HL-60 (cell line): ENCODE data around the gene GUCD1.
A peak's percentile ranks its signal among the peaks of the same experiment; 100 is the strongest.

ENCODE experiments used
- DNase-seq, 2 experiments: peaks; one replicate each; pipeline ENCODE4 v3.0.0-alpha.2; 2010 to 2020; ENCODE audit warnings: low read depth in 1 of 2, low spot score in 1 of 2
- H3K27ac ChIP-seq: fragments of 250-450 bp; sonication (Bioruptor Pico); replicated peaks from 2 replicates; pipeline ENCODE4 v1.5.1; 2020; ENCODE audit warnings: mild to moderate bottlenecking, moderate library complexity
- H3K27me3 ChIP-seq: fragments of 250-450 bp; sonication (Bioruptor Pico); 2 replicates; pipeline ENCODE4 v1.5.1; 2021; ENCODE audit warnings: mild to moderate bottlenecking, moderate library complexity; ENCODE audit not compliant: insufficient read depth, poor library complexity, severe bottlenecking
- H3K4me3 ChIP-seq: replicated peaks from 2 replicates; pipeline ENCODE4 v1.5.1; 2011; ENCODE audit warnings: mild to moderate bottlenecking, control low read depth, low read length; ENCODE audit not compliant: insufficient read depth
- GABPA ChIP-seq: IDR thresholded peaks from 2 replicates; pipeline ENCODE4 v1.6.1; 2012; ENCODE audit warnings: low read depth
- POLR2AphosphoS5 ChIP-seq: IDR thresholded peaks from 2 replicates; pipeline ENCODE4 v1.6.1; 2012; ENCODE audit warnings: low read depth
- SPI1 ChIP-seq: IDR thresholded peaks from 2 replicates; pipeline ENCODE4 v1.6.1; 2012; ENCODE audit warnings: low read depth, mild to moderate bottlenecking, borderline replicate concordance
- TF ChIP-seq, protein P1 (sequence below): IDR thresholded peaks from 2 replicates; pipeline ENCODE4 v1.6.1; 2012; ENCODE audit warnings: low read depth; ENCODE audit not compliant: insufficient replicate concordance
- TF ChIP-seq, protein P2 (sequence below): IDR thresholded peaks from one replicate; pipeline ENCODE4 v1.5.1; 2011; ENCODE audit warnings: low read length, control low read depth, inconsistent platforms; ENCODE audit not compliant: insufficient read depth

GUCD1 gene

DNA sequence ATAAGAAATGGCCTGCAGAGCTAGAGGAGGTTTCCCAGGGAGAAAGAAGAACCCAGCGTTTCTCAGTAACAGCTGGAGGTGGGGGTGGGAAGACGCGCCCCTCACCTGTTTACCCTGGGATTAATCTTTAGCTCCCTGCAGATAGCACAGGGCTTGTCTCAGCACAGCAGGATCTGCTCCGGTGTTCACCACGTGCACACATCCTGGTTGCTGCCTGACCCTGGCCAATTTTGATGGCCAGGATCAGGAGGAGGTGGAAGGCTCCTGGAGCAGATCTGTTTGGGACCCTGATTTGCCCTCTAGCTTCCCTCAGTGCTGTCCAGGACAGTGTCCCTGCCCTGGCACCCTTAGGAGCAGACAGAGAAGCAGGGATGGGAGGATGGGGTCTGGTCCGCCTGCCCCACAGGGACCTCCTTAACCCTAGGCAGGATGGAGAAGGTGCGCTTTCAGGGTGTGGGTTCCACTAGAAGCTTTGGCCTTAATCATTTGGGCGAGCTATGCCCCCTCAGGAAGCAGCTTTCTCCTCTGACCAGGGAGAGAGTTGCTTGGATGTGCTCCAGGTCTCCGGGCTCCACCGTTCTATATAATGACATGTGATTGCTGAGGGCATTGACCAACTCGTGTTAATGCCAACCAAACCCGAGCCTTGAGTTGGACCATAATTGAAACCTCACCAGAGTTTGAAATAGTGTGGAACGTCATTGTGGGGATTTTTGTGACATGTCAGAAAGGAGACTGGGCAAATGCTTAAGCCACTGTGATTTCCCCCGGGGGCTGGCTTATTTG lies 40.5 kb downstream of the GUCD1 start:
- no peak overlapping the region for H3K27ac ChIP-seq
- no peak for DNase-seq
- H3K27me3 ChIP-seq: no peaks in the 10 kb centered on the region

DNA sequence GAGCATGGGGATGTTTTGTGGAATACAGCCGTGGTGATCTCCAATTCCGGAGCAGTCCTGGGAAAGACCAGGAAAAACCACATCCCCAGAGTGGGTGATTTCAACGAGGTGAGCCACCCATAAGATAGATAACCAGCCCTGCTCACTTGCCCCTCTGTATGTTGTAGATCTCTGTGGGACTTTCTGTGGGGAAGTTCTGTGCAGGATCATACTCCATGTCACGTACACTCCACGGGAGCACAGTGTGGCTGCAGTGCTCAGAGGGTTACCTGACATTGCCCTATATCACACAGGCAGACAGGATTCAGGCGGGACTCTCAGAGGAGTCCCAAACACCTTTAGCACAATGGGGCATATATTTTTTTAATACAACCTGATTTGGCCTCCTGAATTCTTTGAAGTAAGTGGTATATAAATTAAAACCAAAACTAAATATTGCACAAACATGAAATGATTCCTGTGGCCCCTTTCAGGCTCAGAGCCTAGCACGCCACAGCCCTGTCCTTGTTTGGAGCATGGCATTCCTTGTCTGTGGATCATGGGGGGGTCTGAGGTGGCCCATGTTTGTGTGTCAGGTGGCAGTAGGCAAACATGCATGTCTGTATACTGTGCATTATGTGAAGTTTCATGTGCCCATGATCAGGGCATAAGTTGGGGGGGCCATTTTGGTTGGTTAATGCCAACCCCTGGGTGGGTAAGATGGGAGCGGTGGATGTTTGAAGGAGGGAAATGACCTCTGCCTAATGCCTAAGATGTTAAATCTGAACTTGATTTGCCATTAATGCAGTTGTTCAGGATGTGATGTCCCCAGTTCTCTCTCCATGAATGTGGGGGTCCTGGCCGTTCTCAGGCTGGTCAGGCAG lies 41.3 kb downstream of the GUCD1 start:
- DNase-seq: no peak
- H3K27me3 ChIP-seq: no peaks in the 10 kb centered on the region
- H3K27ac ChIP-seq: no peak overlapping the region
- TF ChIP-seq SPI1 (no peak), GABPA (no peak), POLR2AphosphoS5 (no peak)
- TF ChIP-seq, protein P1, sequence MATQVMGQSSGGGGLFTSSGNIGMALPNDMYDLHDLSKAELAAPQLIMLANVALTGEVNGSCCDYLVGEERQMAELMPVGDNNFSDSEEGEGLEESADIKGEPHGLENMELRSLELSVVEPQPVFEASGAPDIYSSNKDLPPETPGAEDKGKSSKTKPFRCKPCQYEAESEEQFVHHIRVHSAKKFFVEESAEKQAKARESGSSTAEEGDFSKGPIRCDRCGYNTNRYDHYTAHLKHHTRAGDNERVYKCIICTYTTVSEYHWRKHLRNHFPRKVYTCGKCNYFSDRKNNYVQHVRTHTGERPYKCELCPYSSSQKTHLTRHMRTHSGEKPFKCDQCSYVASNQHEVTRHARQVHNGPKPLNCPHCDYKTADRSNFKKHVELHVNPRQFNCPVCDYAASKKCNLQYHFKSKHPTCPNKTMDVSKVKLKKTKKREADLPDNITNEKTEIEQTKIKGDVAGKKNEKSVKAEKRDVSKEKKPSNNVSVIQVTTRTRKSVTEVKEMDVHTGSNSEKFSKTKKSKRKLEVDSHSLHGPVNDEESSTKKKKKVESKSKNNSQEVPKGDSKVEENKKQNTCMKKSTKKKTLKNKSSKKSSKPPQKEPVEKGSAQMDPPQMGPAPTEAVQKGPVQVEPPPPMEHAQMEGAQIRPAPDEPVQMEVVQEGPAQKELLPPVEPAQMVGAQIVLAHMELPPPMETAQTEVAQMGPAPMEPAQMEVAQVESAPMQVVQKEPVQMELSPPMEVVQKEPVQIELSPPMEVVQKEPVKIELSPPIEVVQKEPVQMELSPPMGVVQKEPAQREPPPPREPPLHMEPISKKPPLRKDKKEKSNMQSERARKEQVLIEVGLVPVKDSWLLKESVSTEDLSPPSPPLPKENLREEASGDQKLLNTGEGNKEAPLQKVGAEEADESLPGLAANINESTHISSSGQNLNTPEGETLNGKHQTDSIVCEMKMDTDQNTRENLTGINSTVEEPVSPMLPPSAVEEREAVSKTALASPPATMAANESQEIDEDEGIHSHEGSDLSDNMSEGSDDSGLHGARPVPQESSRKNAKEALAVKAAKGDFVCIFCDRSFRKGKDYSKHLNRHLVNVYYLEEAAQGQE: no peak
- TF ChIP-seq, protein P2, sequence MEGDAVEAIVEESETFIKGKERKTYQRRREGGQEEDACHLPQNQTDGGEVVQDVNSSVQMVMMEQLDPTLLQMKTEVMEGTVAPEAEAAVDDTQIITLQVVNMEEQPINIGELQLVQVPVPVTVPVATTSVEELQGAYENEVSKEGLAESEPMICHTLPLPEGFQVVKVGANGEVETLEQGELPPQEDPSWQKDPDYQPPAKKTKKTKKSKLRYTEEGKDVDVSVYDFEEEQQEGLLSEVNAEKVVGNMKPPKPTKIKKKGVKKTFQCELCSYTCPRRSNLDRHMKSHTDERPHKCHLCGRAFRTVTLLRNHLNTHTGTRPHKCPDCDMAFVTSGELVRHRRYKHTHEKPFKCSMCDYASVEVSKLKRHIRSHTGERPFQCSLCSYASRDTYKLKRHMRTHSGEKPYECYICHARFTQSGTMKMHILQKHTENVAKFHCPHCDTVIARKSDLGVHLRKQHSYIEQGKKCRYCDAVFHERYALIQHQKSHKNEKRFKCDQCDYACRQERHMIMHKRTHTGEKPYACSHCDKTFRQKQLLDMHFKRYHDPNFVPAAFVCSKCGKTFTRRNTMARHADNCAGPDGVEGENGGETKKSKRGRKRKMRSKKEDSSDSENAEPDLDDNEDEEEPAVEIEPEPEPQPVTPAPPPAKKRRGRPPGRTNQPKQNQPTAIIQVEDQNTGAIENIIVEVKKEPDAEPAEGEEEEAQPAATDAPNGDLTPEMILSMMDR: no peak
- H3K4me3 ChIP-seq: no peak overlapping the region

More for the DNA sequence above, 40.5 kb downstream of the GUCD1 start:
- TF ChIP-seq, protein P2: no peak
- no peak for TF ChIP-seq POLR2AphosphoS5
- TF ChIP-seq, protein P1: no peak
- no peak for TF ChIP-seq GABPA
- TF ChIP-seq SPI1: no peak
- H3K4me3 ChIP-seq: no peak overlapping the region

DNA sequence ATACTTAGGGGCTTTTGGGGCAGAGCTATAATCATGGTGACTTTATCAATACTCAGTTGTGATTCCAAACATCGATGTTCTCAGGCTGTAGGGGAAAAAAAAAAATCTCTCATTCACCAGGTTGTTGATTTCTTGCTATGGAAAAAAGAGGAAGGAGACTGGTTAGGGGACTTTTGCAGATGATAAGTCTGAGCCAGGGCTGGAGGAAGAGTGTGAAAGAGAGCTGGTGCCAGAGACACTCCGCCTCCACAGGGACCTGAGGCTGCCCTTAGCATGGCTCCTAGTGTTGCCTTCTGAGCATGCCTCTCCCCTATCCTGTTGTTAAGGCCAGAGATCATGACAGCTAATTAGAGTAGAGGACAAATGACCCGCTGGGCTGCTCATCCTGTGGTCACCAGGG lies 42.9 kb downstream of the GUCD1 start:
- Histone ChIP-seq H3K27ac (peak overlapping the region; percentile 90), H3K27me3 (no peaks in the 10 kb centered on the region), H3K4me3 (no peak overlapping the region)
- peak; percentile 35 to 82 for DNase-seq
- no peak for TF ChIP-seq POLR2AphosphoS5
- peak; percentile 57; the same call in 1 of the 2 replicates for TF ChIP-seq SPI1
- TF ChIP-seq, protein P1: no peak
- TF ChIP-seq GABPA: no peak
- TF ChIP-seq, protein P2: no peak
